MCF 10A (cell line): ENCODE data around the gene TREML2. TPM values are rescaled to one million over a fixed set of nuclear protein-coding genes. Genes with fewer than 3 reads are reported as not detected.

Experiments
- BruUV-seq: library from RNA; stranded (reverse); fragments of 400-500 nt; replicated peaks from 2 replicates; lab custom pipeline; 2021; lab: Mats Ljungman, UMichigan
- CTCF ChIA-PET: fragments of 300-600 bp; sonication (Branson Sonifier 250); formaldehyde crosslinking; extraction: SDS; loops from one replicate; lab custom pipeline; 2021; ENCODE audit warnings: antibody characterized with exemption, inconsistent platforms; lab: Yijun Ruan, JAX
- POLR2A ChIA-PET: fragments of 300-600, 350-650 bp; sonication (Branson Sonifier 250); formaldehyde crosslinking; extraction: SDS; loops from one replicate; lab custom pipeline; 2020; ENCODE audit warnings: antibody characterized with exemption, inconsistent platforms; lab: Yijun Ruan, JAX
- DNase-seq: peaks from one replicate; pipeline ENCODE4 v3.0.0-alpha.2; 2018; ENCODE audit not compliant: unreplicated experiment
- H3K27ac Mint-ChIP-seq: one replicate; pipeline ENCODE4 v1.8.0; 2022; ENCODE audit warnings: mild to moderate bottlenecking, low read depth, mixed read lengths; ENCODE audit not compliant: unreplicated experiment
- H3K27me3 Mint-ChIP-seq: one replicate; pipeline ENCODE4 v1.8.0; 2022; ENCODE audit warnings: mixed read lengths; ENCODE audit not compliant: insufficient read depth, unreplicated experiment
- H3K36me3 Mint-ChIP-seq: one replicate; pipeline ENCODE4 v1.8.0; 2022; ENCODE audit warnings: mild to moderate bottlenecking, moderate library complexity, mixed read lengths; ENCODE audit not compliant: insufficient read depth, unreplicated experiment
- H3K4me1 Mint-ChIP-seq: one replicate; pipeline ENCODE4 v1.8.0; 2022; ENCODE audit warnings: mixed read lengths; ENCODE audit not compliant: insufficient read depth, unreplicated experiment
- H3K4me3 Mint-ChIP-seq: one replicate; pipeline ENCODE4 v1.8.0; 2022; ENCODE audit warnings: mild to moderate bottlenecking, moderate library complexity, mixed read lengths; ENCODE audit not compliant: unreplicated experiment
- H3K9me3 Mint-ChIP-seq: one replicate; pipeline ENCODE4 v1.8.0; 2022; ENCODE audit warnings: mixed read lengths; ENCODE audit not compliant: unreplicated experiment
- CTCF ChIP-seq: fragments of 200-600 bp; IDR thresholded peaks from one replicate; pipeline ENCODE4 v1.8.0; 2022; ENCODE audit warnings: antibody characterized with exemption, mild to moderate bottlenecking; ENCODE audit not compliant: unreplicated experiment
- intact Hi-C: fragments of 100-400 bp; cut with micrococcal nuclease; formaldehyde crosslinking; loops from 2 replicates; pipeline ENCODE4 v1.14.1; 2022
- total RNA-seq: library from RNA; stranded (reverse); gene quantifications from 2 replicates; pipeline ENCODE4 v1.2.3, GENCODE V29; 2022

Gene TREML2
- total RNA-seq, 1 experiment from 2014 or later: not detected

GRCh38 chr6:41174610-41175009 lies 26.3 kb downstream of the TREML2 start:
- no peak for TF ChIP-seq CTCF
- BruUV-seq: no TSS peak
- Mint-ChIP-seq H3K27me3 (peaks cover 25% of the 10 kb centered on the region), H3K4me1 (no peaks in the 10 kb centered on the region), H3K9me3 (no peaks in the 10 kb centered on the region), H3K36me3 (no peaks in the 10 kb centered on the region), H3K27ac (no peak overlapping the region), H3K4me3 (no peak overlapping the region)
- ChIA-PET POLR2A (no interaction called here), CTCF (interaction anchor here (0.6 kb wide), 2 partner anchors 42 to 43 kb away, joined by 3 to 5 read pairs; no protein-coding TSS in a partner anchor)
- no peak for DNase-seq
- intact Hi-C loops: no loop called here

GRCh38 chr6:41171908-41172307 lies 29.0 kb downstream of the TREML2 start:
- Mint-ChIP-seq H3K4me1 (no peaks in the 10 kb centered on the region), H3K4me3 (no peak overlapping the region), H3K27ac (no peak overlapping the region), H3K9me3 (no peaks in the 10 kb centered on the region), H3K36me3 (no peaks in the 10 kb centered on the region), H3K27me3 (peaks cover 22% of the 10 kb centered on the region)
- intact Hi-C loops: no loop called here
- no peak for TF ChIP-seq CTCF
- POLR2A ChIA-PET: no interaction called here
- CTCF ChIA-PET: no interaction called here
- no peak for DNase-seq
- no TSS peak for BruUV-seq

- POLR2A ChIA-PET: interaction anchor here (0.8 kb wide), 1 partner anchor 9 kb away, joined by 4 read pairs; no protein-coding TSS in a partner anchor
Measured at GRCh38 chr6:41170547-41171160, 30.3 kb downstream of the TREML2 start.

More at GRCh38 chr6:41170547-41171160, 30.3 kb downstream of the TREML2 start:
- no TSS peak for BruUV-seq
- Mint-ChIP-seq H3K4me1 (no peaks in the 10 kb centered on the region), H3K27me3 (peaks cover 21% of the 10 kb centered on the region), H3K36me3 (no peaks in the 10 kb centered on the region), H3K4me3 (no peak overlapping the region), H3K9me3 (no peaks in the 10 kb centered on the region), H3K27ac (no peak overlapping the region)
- no peak for TF ChIP-seq CTCF
- CTCF ChIA-PET: interaction anchor here (0.6 kb wide), 2 partner anchors 419 to 1792 kb away, joined by 3 read pairs; no protein-coding TSS in a partner anchor
- intact Hi-C loops: no loop called here
- no peak for DNase-seq
